IPS-15b (cell line): ENCODE data around the gene SLC29A3.
"Not testable (repeated sequence)": the region's sequence is repeated elsewhere in the genome, so short reads cannot be mapped to it uniquely, and the experiment has no call there.

ENCODE experiments used
- H3K27me3 ChIP-seq: one replicate; pipeline ENCODE4 v1.6.1; 2013; ENCODE audit warnings: low read length; ENCODE audit not compliant: control insufficient read depth, insufficient read depth
- H3K36me3 ChIP-seq: one replicate; pipeline ENCODE4 v1.6.1; 2013; ENCODE audit warnings: low read length; ENCODE audit not compliant: control insufficient read depth, insufficient read depth
- H3K4me1 ChIP-seq: one replicate; pipeline ENCODE4 v1.6.1; 2013; ENCODE audit warnings: mild to moderate bottlenecking, low read length; ENCODE audit not compliant: control insufficient read depth, insufficient read depth
- H3K4me3 ChIP-seq: one replicate; pipeline ENCODE4 v1.5.1; 2013; ENCODE audit warnings: low read depth, low read length
- H3K9ac ChIP-seq: one replicate; pipeline ENCODE4 v1.6.1; 2013; ENCODE audit warnings: low read depth, mild to moderate bottlenecking, low read length
- H3K9me3 ChIP-seq: one replicate; pipeline ENCODE4 v1.6.1; 2013; ENCODE audit warnings: mild to moderate bottlenecking, low read length; ENCODE audit not compliant: control insufficient read depth, insufficient read depth

SLC29A3 gene

GRCh38 chr10:71358277-71358676 lies 39.2 kb downstream of the SLC29A3 start:
- H3K4me3 ChIP-seq, result no peak overlapping the region
- peaks cover 10% of the 10 kb centered on the region for H3K36me3 ChIP-seq
- no peaks in the 10 kb centered on the region for H3K4me1 ChIP-seq
- no peaks in the 10 kb centered on the region for H3K9me3 ChIP-seq
- H3K27me3 ChIP-seq, result no peaks in the 10 kb centered on the region
- H3K9ac ChIP-seq, result no peak overlapping the region

- H3K4me1 ChIP-seq, H3K9ac ChIP-seq, H3K9me3 ChIP-seq, H3K4me3 ChIP-seq, H3K27me3 ChIP-seq: not testable (repeated sequence)
- peaks cover 10% of the 10 kb centered on the region for H3K36me3 ChIP-seq
Observed at GRCh38 chr10:71358906-71359305, 39.8 kb downstream of the SLC29A3 start.

GRCh38 chr10:71359364-71360046 lies 40.4 kb downstream of the SLC29A3 start:
- no peaks in the 10 kb centered on the region for H3K4me1 ChIP-seq
- no peaks in the 10 kb centered on the region for H3K9me3 ChIP-seq
- no peak overlapping the region for H3K4me3 ChIP-seq
- no peaks in the 10 kb centered on the region for H3K27me3 ChIP-seq
- no peak overlapping the region for H3K9ac ChIP-seq
- H3K36me3 ChIP-seq, result peaks cover 10% of the 10 kb centered on the region

- H3K9ac ChIP-seq, result no peak overlapping the region
- H3K36me3 ChIP-seq, result peaks cover 5% of the 10 kb centered on the region
- no peaks in the 10 kb centered on the region for H3K4me1 ChIP-seq
- H3K4me3 ChIP-seq, result no peak overlapping the region
- no peaks in the 10 kb centered on the region for H3K27me3 ChIP-seq
- H3K9me3 ChIP-seq, result no peaks in the 10 kb centered on the region
Observed at GRCh38 chr10:71360735-71361134, 41.7 kb downstream of the SLC29A3 start.

- Histone ChIP-seq H3K9ac (no peak overlapping the region), H3K9me3 (no peaks in the 10 kb centered on the region), H3K27me3 (no peaks in the 10 kb centered on the region), H3K4me3 (no peak overlapping the region), H3K4me1 (no peaks in the 10 kb centered on the region), H3K36me3 (peaks cover 5% of the 10 kb centered on the region)
Observed at GRCh38 chr10:71361581-71361980, 42.5 kb downstream of the SLC29A3 start.

GRCh38 chr10:71362141-71362540 lies 43.1 kb downstream of the SLC29A3 start:
- Histone ChIP-seq H3K27me3 (no peaks in the 10 kb centered on the region), H3K36me3 (peaks cover 5% of the 10 kb centered on the region), H3K9ac (no peak overlapping the region), H3K4me3 (no peak overlapping the region), H3K4me1 (no peaks in the 10 kb centered on the region), H3K9me3 (no peaks in the 10 kb centered on the region)

GRCh38 chr10:71363936-71364335 lies 44.9 kb downstream of the SLC29A3 start:
- H3K9me3 ChIP-seq, result no peaks in the 10 kb centered on the region
- H3K4me1 ChIP-seq, result no peaks in the 10 kb centered on the region
- no peak overlapping the region for H3K9ac ChIP-seq
- no peak overlapping the region for H3K4me3 ChIP-seq
- H3K36me3 ChIP-seq, result peaks cover 5% of the 10 kb centered on the region
- H3K27me3 ChIP-seq, result no peaks in the 10 kb centered on the region

GRCh38 chr10:71365366-71365765 lies 46.3 kb downstream of the SLC29A3 start:
- Histone ChIP-seq H3K9ac (no peak overlapping the region), H3K4me1 (no peaks in the 10 kb centered on the region), H3K9me3 (no peaks in the 10 kb centered on the region), H3K4me3 (no peak overlapping the region), H3K36me3 (peaks cover 3% of the 10 kb centered on the region), H3K27me3 (no peaks in the 10 kb centered on the region)

- no peaks in the 10 kb centered on the region for H3K27me3 ChIP-seq
- no peak overlapping the region for H3K4me3 ChIP-seq
- H3K9ac ChIP-seq, result no peak overlapping the region
- H3K9me3 ChIP-seq, result no peaks in the 10 kb centered on the region
- H3K36me3 ChIP-seq, result peaks cover 3% of the 10 kb centered on the region
- H3K4me1 ChIP-seq, result no peaks in the 10 kb centered on the region
Observed at GRCh38 chr10:71366690-71367089, 47.6 kb downstream of the SLC29A3 start.

GRCh38 chr10:71367271-71367670 lies 48.2 kb downstream of the SLC29A3 start:
- Histone ChIP-seq H3K9me3 (no peaks in the 10 kb centered on the region), H3K36me3 (no peaks in the 10 kb centered on the region), H3K9ac (no peak overlapping the region), H3K4me1 (no peaks in the 10 kb centered on the region), H3K27me3 (no peaks in the 10 kb centered on the region), H3K4me3 (no peak overlapping the region)

- Histone ChIP-seq H3K9me3 (no peaks in the 10 kb centered on the region), H3K4me3 (no peak overlapping the region), H3K4me1 (no peaks in the 10 kb centered on the region), H3K36me3 (no peaks in the 10 kb centered on the region), H3K9ac (no peak overlapping the region), H3K27me3 (no peaks in the 10 kb centered on the region)
Observed at GRCh38 chr10:71368176-71368575, 49.1 kb downstream of the SLC29A3 start.

GRCh38 chr10:71368643-71369042 lies 49.6 kb downstream of the SLC29A3 start:
- Histone ChIP-seq H3K9ac (no peak overlapping the region), H3K9me3 (no peaks in the 10 kb centered on the region), H3K4me1 (no peaks in the 10 kb centered on the region), H3K36me3 (no peaks in the 10 kb centered on the region), H3K4me3 (no peak overlapping the region), H3K27me3 (no peaks in the 10 kb centered on the region)
